ENCODE results near the gene EHBP1L1.
"Not testable (repeated sequence)": the region's sequence is repeated elsewhere in the genome, so short reads cannot be mapped to it uniquely, and the experiment has no call there.

EHBP1L1 gene

DNA sequence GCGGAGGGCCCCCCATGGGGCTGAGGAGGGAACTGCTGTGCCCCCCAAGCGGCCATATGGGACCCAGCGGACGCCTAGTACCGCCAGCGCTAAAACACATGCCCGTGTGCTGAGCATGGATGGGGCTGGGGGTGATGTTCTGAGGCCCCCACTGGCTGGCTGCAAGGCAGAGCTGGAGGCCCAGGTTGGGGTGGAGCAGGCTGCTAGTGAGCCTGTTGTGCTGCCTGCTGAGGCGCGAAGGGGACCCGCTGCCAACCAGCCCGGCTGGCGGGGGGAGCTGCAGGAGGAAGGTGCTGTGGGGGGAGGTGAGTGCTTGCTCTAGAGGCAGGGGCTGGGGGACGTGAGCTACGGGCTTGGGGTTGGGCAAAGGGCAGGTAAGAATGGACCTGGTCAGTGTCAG lies 42.9 kb downstream of the EHBP1L1 start:
- no peak for DNase-seq

DNA sequence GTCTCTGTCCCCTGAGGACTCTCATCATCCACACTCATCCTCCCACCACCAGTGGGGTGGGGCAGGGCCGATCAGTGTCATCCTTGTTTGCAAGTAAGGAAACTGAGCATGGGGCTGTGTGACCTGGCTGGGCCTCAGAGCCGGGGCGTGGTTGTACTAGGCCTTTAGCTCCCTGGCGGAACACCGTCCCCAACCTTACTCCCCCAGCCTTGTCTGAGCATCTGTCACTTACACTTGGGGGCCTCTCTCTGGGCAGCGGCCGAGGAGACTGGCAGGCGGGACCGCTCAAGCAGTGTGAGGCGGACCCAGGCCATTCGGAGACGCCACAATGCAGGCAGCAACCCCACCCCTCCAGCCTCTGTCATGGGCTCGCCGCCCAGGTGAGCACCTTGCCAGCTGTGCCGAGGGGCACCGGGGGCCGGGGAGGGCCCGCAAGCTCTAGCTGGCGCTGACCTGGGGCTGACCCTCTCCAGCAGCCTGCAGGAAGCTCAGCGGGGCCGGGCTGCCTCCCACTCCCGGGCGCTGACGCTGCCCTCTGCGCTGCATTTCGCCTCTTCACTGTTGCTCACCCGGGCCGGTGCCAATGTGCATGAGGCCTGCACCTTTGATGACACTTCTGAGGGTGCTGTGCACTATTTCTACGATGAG lies 43.6 kb downstream of the EHBP1L1 start:
- no peak for DNase-seq

GRCh38 chr11:65620666-65621065 lies 44.8 kb downstream of the EHBP1L1 start:
- DNase-seq: no peak

- no peak for DNase-seq
Measured at GRCh38 chr11:65621460-65621859, 45.6 kb downstream of the EHBP1L1 start.

- no peak for DNase-seq
Measured at GRCh38 chr11:65622011-65622410, 46.2 kb downstream of the EHBP1L1 start.

- no peak for DNase-seq
Measured at GRCh38 chr11:65623177-65623576, 47.3 kb downstream of the EHBP1L1 start.

GRCh38 chr11:65623852-65624616 lies 48.2 kb downstream of the EHBP1L1 start:
- DNase-seq: no peak

DNA sequence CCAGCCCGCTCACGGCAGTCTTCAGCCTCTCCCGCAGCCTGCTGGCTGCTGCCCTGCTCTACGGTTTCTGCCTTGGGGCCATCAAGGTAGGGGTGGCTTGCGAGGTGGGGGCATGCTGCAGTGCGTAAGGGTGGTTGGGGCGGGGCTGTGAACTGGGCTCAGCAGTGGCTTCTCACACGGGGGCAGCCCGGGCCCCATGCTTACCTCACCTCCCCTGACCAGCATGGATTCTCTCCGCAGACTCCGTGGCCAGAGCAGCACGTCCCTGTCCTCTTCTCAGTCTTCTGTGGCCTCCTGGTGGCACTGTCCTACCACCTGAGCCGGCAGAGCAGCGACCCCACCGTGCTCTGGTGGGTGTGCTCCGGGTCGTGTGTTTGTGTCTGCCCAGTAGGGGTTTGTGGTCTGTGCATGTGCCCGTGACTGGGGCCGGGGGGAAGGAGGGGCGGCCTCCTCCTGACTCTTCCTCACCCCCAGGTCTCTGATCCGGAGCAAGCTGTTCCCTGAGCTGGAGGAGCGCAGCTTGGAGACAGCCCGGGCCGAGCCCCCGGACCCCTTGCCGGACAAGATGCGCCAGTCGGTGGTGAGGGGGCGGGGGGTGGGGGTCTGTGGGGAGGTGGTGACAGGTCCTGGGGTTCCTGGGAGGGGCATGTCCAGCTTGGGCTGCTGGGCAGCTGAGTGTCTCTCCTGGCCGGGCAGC lies 49.2 kb downstream of the EHBP1L1 start:
- no peak for DNase-seq

DNA sequence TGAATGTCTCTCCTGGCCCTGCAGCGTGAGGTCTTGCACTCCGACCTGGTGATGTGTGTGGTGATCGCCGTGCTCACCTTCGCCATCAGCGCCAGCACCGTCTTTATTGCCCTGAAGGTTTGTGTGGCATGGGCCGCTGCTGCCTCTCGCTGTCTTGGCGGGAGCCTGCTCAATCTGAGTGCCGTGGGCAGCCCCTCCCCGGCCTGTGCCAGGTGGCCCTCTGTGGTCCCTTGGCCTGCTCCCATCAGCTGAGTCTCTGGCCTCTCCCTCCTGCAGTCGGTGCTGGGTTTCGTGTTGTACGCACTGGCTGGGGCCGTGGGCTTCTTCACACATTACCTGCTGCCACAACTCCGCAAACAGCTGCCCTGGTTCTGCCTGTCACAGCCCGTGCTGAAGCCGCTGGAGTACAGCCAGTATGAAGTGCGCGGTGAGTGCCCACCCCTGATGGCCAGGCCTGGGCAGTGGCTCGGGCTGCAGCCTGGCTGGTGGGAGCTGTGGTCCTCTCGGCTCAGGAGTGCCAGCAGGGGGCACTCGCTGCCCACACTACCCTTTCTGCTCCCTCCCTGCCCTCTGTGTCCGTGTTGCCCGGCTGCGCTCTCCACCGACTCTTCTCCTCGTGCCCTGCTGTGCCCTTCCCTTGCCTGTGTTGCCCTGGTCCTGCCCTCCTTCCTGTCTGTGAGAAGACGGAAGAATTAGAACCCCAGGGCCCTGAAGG lies 49.9 kb downstream of the EHBP1L1 start:
- DNase-seq: peak; percentile 47

GRCh38 chr11:65627202-65627601 lies 51.3 kb downstream of the EHBP1L1 start:
- no peak for DNase-seq

GRCh38 chr11:65629579-65629978 lies 53.7 kb downstream of the EHBP1L1 start:
- no peak for DNase-seq

GRCh38 chr11:65630215-65630614 lies 54.4 kb downstream of the EHBP1L1 start:
- DNase-seq: no peak

DNA sequence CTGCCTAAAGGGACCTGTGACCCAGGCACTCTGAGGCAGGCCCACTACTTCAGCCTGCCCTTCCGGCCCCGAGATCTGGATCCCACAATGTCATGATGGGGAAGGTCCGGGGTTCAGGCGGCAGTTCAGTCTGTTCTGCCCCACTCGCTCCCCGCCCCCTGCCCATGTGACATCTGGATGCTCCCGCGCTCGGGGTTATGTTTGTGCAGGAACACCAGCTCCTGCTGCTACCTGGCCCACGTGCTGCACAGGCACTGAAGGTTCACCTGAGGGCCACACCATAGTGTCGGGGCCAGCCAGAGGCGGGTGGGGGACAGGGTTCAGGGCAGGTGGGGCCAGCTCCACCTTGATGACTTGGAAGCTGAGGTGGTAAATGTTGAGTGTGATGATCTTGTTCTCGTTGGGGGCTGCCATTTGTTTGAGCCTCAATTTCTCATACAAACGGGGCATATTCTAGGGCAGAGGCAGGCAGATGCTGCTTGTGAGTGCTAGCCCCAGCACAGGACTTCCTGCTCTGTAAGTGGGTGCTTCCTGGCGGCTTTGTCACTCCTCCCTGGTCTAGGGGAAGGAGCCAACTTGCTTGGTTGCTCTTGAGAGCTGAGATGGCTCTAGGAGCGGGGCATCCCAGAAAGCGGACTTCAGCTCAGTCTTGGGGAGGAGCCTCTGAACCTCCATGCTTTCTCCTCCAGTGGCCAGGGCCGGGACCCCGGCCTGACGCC lies 57.7 kb downstream of the EHBP1L1 start:
- DNase-seq: no peak

- DNase-seq: no peak
Measured at GRCh38 chr11:65634109-65634436, 58.2 kb downstream of the EHBP1L1 start.

GRCh38 chr11:65634440-65634839 lies 58.6 kb downstream of the EHBP1L1 start:
- no peak for DNase-seq

DNA sequence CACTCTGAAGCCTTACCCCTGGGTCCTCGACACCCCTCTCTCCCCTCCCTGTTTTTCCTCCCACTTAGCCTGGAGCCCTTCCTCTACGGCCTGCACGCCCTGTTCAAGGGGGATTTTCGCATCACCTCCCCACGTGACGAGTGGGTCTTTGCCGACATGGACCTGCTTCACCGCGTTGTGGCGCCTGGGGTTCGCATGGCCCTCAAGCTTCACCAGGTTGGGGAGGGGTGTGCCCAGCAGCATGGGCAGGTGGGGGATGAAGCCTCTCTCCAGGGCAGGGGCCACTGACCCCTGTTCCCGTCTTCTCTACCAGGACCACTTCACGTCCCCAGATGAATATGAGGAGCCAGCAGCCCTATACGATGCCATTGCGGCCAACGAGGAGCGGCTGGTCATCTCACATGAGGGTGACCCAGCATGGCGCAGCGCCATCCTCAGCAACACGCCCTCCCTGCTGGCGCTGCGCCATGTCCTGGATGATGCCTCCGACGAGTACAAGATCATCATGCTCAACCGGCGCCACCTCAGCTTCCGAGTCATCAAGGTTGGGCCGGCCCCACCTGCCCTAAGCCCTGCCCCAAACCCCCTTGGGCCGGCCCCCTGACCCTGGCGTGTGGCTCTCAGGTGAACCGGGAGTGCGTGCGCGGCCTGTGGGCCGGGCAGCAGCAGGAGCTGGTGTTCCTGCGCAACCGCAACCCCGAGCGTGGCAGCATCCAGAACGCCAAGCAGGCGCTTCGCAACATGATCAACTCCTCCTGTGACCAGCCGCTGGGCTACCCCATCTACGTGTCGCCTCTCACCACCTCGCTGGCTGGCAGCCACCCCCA lies 59.3 kb downstream of the EHBP1L1 start:
- no peak for DNase-seq

DNA sequence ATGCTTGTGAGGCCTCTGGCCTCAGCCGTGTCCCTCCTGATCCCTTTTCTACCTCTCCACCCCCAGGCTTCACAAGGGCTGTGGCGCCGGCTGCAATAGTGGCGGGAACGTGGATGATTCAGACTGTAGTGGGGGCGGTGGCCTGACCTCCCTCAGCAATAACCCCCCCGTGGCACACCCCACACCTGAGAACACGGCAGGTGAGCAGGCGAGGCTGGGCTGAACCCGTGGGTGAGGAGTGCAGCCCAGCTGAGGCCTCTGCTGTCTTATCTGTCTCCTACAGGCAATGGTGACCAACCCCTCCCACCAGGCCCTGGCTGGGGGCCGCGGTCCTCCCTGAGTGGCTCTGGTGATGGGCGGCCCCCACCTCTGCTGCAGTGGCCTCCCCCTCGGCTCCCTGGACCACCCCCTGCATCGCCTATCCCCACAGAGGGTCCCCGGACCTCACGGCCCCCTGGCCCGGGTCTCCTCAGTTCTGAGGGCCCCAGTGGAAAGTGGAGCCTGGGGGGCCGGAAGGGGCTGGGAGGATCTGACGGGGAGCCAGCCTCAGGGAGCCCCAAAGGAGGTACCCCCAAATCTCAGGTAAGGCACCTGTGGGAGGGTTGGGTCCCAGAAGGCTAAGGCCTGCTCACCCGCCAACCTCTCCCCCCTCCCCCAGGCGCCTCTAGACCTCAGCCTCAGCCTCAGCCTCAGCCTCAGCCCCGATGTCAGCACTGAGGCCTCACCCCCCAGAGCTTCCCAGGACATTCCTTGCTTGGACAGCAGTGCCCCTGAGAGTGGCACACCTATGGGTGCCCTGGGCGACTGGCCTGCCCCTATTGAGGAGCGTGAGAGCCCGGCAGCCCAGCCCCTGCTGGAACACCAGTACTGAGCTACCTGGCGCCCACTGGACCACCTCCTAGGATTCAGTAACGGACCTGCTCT lies 60.5 kb downstream of the EHBP1L1 start:
- no peak for DNase-seq

- no peak for DNase-seq
Measured at GRCh38 chr11:65637032-65637557, 61.2 kb downstream of the EHBP1L1 start.

GRCh38 chr11:65637794-65638419 lies 62.1 kb downstream of the EHBP1L1 start, which contains the start of gene SIPA1:
Gene SIPA1 (plus strand): TSS chr11:65638101. CDS start chr11:65640922, 2,821 bp downstream.
- DNase-seq: no peak

DNA sequence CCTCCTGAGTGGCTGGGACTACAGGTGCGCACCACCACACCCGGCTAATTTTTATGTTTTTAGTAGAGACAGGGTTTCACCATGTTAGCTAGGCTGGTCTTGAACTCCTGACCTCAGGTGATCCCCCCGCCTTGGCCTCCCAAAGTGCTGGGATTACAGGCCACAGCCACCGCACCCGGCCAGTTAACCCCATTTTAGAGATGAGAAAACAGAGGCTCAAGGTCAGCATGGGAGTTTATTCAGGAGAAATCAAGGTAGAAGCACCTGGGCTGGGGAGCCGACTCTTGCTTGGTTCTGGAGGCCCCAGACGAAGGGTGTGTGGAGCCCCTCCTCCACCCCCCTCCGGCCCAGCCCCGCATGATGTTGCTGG lies 63.4 kb downstream of the EHBP1L1 start:
- not testable (repeated sequence) for DNase-seq

Data from NCI-H2107 (cell line).